Islet of Langerhans (tissue), 1 donor: ENCODE data around the gene STAP2.
"Not testable (repeated sequence)": the region's sequence is repeated elsewhere in the genome, so short reads cannot be mapped to it uniquely, and the experiment has no call there.

Experiments used
- FAIRE-seq: peaks from one replicate; lab custom pipeline; 2011; peaks lifted over from hg19 to GRCh38; lab: Jason Lieb, UNC

The STAP2 gene

DNA sequence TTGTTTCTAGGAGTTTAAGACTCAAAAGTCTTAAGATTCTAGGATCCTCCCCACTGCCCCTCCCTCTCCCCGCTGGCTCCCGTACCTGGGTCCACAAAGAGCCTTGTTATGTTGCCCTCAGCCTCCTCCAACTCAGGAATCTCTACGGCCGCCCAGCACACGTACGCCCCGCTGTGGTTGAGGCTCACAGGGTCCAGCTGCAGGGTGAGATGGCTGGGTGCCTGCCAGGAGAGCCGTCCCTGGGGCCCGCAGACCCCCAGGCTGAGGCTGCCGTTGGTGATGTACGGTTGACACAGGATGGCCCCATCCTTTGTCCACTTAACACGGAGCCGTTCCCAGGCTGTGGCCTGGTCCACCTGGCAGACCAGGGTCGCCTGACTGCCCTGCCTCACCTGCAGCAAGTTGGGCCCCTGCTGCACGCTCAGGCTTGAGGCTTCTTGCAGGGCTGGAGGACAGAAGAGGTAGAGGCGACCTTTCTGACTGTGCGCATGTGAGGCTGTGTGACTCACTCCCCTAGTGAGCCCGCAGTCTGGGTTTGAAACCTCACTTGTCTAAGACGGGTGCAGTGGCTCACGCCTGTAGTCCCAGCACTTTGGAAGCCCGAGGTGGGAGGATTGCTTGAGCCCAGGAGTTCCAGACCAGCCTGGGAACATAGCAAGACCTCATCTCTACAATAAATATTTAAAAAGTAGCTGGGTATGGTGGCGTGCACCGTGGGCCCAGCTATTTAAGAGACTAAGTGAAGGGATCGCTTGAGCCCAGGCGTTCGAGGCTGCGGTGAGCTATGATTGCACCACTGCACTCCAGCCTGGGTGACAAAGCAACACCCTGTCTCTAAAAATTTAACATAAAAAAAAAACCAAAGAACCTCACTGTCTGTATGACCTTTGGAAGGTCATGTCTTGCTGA is 40.5 kb downstream of the STAP2 start:
- no peak for FAIRE-seq

DNA sequence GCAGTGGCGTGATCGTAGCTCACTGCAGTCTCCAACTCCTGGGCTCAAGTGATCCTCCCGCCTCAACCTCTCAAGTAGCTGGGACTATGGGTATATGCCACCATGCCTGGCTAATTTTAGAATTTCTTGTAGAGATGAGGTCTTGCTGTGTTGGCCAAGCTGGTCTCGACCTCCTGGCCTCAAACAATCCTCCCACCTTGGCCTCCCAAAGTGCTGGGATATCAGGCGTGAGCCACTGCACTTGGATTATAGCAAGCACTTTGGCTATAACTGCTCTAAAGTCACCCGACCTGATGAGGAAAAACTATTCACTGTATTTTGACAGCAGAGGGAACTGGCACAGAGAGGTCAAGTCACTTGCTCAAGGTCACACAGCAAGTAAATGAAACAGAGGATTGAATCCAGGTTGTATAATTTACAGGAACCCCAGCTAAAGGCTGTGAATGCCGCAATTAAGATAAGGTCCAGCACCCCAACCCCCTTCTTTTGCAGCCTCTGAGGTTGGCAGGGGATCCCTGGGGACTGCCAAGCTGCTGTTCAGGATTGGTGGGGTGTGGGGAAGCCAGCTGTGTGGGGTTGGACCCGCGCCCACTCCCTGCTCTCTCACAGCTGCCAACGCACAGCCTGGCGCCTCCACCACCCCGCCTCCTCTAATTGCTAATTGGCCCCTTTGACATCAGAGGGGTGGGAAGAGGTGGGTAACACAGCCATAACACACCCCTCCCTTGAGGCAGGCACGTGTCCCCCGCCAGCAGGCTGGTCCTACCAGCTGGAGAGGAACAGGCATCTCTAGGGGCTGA is 42.5 kb downstream of the STAP2 start:
- no peak for FAIRE-seq

DNA sequence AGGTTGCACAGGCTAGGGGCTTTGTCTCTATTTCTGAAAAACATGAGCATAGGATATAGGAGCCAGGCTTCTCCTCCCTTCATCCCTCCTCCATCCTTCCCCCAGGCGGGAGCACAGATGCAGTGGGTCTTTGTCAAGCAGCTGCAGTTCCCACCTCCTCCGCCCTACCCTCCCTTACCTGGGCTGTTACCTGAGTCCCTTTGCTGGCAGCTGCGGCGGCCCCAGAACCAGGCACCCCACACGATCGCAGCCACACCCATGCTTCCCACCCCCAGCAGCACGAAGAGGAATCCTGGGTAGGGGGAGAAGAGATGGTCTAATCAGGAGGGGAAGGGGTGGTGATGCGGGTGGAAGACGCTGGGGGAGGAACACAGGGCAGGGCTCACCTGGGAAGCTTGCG is 44.2 kb downstream of the STAP2 start:
- no peak for FAIRE-seq

DNA sequence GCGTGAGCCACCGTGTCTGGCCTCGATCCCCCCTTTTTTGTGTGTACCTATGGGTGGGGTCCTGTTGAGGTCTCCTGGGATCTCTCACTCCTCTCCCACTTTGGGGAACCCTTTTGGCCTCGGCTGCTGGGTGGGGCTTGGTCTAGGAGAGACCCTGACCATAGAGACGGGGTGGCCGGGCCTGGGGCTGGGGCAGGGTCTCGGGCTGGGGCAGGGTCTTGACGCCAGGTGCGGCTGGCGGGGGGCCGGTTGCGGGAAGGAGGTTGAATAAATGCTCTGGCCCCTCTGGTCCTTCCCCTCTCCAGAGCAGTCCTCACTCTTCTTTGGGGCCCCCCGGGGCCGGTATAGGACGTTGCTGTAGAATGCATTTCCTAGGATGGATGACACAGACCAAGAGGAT is 46.1 kb downstream of the STAP2 start:
- FAIRE-seq, result no peak

DNA sequence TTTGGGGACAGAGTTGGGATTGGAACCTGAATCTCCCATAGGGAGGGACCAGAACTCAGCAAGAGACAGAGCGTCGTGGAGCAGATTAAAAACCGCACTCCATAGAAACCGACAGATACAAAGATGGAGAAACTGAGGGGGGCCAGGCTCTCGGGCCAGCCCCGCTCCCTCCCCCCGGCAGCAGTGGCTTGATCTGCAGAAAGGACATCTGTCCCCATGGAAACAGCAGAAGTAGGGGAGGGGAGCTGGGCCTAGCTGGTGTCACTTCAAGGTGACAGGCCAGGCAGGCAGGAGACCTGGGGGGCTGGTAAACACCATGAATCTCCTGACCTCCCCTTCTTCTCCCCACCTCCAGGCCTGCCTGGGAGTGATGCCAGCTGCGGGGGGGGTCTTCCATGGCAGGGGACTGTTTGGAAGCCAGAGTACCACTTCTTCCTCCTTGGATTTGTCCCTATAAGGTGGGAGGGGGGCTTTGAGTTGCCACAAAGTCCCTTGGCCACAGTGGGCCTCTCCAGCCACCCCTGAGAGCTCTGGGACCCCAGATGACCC is 47.4 kb downstream of the STAP2 start:
- FAIRE-seq, result no peak

DNA sequence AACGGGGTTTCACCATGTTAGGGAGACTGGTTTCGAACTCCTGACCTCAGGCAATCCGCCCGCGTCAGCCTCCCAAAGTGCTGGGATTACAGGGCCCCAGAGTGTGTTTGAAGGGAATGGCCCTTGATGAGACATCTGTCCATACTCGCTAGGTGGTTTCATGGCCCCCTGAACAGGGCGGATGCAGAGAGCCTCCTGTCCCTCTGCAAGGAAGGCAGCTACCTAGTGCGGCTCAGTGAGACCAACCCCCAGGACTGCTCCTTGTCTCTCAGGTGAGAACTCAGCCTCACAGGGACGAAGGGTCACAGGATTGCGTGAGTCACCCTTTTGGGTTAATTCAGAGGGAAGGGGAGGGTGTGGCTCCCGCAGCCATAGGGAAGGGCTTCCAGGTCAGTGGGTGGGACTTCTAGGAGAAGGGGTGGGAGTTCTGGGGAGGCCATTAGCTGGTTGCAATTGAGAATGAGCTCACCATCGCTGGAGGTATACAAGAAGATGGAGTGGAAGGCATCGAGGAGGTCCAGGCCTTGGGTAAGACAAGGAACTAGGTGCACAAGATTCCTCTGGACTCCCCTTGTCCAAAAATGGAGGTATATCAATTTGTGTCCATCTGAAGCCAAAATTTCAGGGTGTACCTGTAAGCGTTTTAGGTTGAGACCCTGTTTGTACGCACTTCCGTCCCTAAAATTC is 50.4 kb downstream of the STAP2 start:
- no peak for FAIRE-seq

DNA sequence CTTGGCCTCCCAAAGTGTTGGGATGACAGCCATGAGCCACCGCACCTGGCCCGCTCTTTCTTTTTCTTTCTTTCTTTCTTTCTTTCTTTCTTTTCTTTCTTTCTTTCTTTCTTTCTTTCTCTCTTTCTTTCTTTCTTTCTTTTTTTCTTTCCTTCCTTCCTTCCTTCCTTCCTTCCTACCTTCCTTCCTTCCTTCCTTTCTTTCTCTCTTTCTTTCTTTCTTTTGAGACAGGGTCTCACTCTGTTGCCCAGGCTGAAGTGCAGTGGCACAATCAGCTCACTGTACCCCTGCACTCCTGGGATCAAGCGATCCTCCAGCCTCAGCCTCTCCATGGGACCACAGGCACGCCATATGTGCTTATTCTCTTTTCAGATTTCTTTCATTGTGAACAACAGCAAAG is 52.5 kb downstream of the STAP2 start:
- not testable (repeated sequence) for FAIRE-seq

DNA sequence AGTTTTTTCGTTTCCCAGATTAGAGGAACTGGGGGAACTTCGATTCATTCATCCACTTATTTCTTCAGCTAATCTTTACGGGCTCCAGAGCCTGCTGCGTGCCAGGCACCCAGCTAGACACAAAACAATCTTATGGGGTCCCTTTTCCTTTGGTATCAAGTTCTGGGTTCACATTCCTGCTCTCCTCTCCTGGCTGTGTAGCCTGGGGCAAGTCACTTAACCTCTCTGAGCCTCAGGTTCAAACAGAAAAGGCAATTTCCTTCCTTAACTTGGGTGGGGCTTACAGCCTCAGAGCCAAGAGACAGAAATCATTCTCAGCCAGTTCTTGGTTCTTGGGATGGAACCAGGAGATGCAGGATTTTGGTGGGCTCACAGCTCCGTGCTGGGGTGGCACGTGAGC is 53.7 kb downstream of the STAP2 start:
- no peak for FAIRE-seq

DNA sequence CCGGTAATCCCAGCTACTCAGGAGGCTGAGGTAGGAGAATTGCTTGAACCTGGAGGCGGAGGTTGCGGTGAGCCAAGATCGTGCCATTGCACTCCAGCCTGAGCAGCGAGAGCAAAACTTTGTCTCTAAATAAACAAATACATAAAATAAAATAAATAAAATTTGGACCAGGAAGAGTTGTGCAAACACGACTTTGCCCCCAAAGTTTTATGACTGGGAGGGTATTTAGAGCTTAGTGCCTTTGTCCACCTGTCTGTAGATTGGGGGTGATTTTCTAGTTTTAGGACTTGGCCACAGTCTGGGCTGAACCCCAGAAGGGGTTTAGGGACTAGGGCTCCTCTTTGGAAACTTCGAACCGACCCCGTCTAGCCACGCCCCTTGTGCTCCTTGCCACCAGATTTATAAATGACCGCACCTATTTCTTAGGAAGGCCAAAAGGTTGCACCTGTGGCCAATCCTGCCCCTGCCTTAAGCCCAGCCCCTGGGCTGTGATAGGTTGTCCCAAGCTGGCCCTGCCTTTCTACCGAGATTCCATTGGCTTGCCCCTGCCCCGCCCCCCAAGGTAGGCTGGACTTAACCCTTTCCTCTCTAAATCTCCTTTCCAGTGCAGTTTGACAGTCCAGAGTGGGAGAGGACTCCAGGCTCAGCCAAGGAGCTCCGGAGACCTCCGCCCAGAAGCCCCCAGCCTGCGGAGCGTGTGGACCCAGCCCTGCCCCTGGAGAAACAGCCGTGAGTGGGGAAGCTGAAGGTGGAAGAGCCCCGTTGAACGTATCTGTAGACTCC is 54.3 kb downstream of the STAP2 start:
- FAIRE-seq, result no peak

DNA sequence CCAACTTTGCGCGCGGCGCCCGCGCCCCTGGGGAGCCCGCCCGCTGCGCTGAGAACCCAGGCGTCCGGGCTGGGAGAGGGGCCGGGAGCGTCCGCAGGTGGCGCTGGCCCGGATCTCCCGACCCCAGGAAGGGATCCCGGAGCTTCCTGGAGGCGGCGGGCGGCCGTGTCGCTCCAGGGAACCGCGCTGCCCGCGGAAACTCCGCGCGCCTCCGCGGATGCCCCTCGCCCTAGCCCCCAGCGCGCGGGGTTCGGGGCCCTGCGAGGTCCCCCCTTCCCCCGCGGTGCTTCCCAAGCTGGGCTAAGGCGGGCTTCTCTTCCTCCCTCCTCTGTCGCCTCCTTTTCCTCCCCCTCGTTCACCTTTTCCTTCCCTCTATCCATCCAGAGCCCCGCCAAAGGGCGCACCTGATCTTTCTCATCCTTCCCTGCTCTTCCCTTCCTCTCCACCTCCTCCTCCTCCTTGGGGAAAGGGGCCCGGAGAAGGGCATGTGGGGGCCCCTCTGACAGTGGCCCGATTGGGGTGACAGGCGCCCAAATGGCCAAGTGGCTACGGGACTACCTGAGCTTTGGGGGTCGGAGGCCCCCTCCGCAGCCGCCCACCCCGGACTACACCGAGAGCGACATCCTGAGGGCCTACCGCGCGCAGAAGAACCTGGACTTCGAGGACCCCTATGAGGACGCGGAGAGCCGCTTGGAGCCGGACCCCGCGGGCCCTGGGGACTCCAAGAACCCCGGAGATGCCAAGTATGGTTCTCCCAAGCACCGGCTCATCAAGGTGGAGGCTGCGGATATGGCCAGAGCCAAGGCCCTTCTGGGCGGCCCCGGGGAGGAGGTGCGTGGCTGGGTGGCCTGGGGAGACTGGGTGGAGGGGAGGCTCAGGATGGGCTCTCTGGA is 58.9 kb downstream of the STAP2 start:
- FAIRE-seq, result no peak

DNA sequence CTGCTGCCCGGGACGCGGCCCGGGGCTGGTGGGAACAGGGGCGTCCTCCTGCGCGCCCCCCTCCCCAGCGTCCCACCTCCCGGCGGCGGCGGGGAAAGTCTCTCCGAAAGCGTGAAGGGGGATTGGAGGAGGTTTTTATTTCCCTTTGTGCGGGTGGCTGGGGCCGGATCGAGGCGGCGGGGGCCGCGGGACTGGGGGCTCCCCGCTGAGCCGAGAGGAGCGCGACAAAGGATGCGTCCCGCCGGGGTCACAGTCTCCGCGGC is 59.4 kb downstream of the STAP2 start:
- no peak for FAIRE-seq

DNA sequence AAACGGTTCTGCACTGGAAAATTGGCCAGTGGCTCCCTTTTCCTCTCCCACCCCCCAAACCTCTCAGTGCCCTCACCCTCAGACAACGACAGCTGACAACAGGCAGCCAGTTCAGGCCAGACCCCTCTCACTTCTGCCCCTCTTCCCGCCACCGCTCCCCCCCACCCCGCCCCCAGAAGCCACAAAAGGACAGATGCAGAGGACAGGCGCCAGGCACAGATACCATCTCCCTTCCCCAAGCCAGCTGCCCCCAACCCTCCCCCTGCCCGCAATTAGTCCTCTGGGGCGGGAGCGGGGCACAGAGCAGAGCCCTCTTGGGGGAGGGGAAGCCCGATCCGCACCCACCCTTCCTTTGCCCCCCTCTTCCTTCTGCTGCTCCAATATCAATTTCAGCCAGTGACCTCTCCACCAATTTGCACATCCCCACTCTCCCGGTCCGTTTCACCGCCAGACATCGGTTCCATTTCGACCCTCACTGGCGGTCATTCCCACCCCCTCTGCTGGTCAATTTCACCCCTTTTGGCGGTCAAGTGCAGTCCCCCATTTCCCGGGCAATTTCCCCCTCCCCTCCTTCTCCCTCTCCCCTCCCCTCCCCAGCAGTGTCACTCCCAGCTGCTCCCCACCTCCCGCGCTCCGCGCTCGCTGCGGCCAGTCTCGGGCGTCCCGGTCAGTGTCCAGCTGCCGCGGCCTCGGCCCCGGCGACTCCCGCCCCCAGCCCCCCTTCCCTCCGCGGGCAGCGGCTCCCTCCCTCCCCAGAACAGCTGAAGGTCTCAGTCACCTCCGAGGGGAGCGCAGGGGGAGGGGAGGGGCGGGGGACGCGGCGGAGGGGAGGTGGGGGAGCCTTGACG is 60.0 kb downstream of the STAP2 start, which contains the start of gene SHD:
SHD (plus strand) TSS at position 848 of the 848 bp plus-strand sequence. CDS start 798 bp downstream, outside the sequence.
- FAIRE-seq, result no peak

DNA sequence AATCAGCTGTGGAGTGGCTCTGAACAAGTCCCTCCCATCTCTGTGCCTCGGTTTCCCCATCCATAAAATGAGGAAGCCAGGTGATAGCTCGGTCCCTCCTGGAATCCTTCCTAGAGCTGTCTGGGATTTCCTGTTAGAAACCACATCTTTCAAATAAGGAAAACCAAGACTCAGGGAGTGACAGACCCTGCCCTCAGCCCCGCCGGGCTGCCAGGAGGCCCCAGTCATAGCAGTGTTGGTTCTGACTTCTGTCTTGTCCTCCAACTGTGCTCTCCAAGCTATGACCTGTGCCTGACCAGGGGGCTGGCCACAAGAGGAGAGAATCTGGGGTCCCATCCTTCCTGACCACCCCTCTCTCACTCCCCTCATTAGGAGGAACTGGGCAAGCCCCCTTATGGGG is 60.6 kb downstream of the STAP2 start:
- FAIRE-seq, result no peak

DNA sequence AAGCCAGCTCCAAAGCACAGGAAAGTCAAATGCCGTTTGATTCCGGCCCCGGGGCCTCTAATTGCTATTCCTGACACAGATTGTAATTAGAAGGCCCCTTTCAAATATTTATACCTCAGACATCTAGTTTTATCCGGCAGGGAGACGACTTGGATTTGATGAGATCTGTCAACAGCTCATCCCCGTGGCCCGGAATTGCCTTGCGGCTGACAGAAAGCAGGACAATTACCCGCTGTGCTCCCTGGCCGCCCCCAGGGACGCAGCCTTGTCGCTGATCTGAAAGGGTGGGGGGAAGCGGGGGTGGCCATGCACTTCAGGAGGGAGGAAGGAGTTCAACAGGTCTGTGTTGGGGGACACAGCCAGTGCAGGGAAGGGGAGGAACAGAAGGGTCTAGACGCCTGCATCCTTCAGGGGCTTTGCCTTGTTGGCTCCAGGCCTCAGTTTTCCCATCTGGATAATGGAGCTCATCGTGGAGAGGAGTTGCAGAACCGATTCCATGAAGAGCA is 61.4 kb downstream of the STAP2 start:
- no peak for FAIRE-seq

DNA sequence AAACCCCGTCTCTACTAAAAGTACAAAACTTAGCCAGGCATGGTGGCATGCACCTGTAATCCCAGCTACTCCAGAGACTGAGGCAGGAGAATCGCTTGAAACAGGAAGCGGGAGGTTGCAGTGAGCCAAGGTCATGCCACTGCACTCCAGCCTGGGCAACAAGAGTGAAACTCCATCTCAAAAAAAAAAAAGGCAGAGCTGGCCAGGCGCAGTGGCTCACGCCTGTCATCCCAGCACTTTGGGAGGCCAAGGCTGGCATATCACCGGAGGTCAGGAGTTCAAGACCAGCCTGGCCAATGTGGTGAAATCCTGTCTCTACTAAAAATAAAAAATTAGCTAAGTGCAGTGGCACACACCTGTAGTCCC is 64.3 kb downstream of the STAP2 start:
- FAIRE-seq, result not testable (repeated sequence)
